Bronchial epithelial cell (primary cell): Measurements from ENCODE around the gene FTO. TPM values are rescaled to one million over a fixed set of nuclear protein-coding genes. Genes with fewer than 3 reads are reported as not detected.
"Not testable (repeated sequence)": the region's sequence is repeated elsewhere in the genome, so short reads cannot be mapped to it uniquely, and the experiment has no call there.

Experiments
- DNase-seq: peaks from one replicate; pipeline ENCODE4 v3.0.0-alpha.2; 2010; ENCODE audit warnings: low read depth
- FAIRE-seq: peaks from 2 replicates; lab custom pipeline; 2011; peaks lifted over from hg19 to GRCh38; lab: Jason Lieb, UNC
- H3K27me3 ChIP-seq: 2 replicates; pipeline ENCODE4 v1.5.1; 2011; ENCODE audit warnings: low read length; ENCODE audit not compliant: control insufficient read depth, insufficient read depth
- H3K36me3 ChIP-seq: 2 replicates; pipeline ENCODE4 v1.5.1; 2011; ENCODE audit warnings: low read length; ENCODE audit not compliant: control insufficient read depth, insufficient read depth
- H3K4me3 ChIP-seq: 2 replicates; pipeline ENCODE4 v1.5.1; 2011; ENCODE audit warnings: mild to moderate bottlenecking, low read depth, low read length, control low read depth
- CTCF ChIP-seq: IDR thresholded peaks from 2 replicates; pipeline ENCODE4 v1.5.1; 2011; ENCODE audit warnings: mild to moderate bottlenecking, moderate library complexity, low read length, control low read depth, inconsistent platforms; ENCODE audit not compliant: insufficient read depth, severe bottlenecking
- total RNA-seq: library from RNA; depleted of rRNA; stranded (reverse); fragments of >200 nt; gene quantifications from 2 replicates; pipeline ENCODE4 v1.2.1, GENCODE V29; 2014

FTO gene
- total RNA-seq, 1 donor from 2014 or later = 41.6 TPM

- H3K27me3 ChIP-seq = no peaks in the 10 kb centered on the region
- TF ChIP-seq CTCF = no peak
- peaks cover 3% of the 10 kb centered on the region for H3K36me3 ChIP-seq
- FAIRE-seq = no peak
- no peak overlapping the region for H3K4me3 ChIP-seq
- DNase-seq = no peak
Measured at GRCh38 chr16:53884748-53885147, 180.8 kb downstream of the FTO start.

GRCh38 chr16:53886482-53887378 lies 182.8 kb downstream of the FTO start:
- Histone ChIP-seq H3K27me3 (no peaks in the 10 kb centered on the region), H3K4me3 (no peak overlapping the region), H3K36me3 (no peaks in the 10 kb centered on the region)
- no peak for TF ChIP-seq CTCF
- DNase-seq = no peak
- no peak for FAIRE-seq

GRCh38 chr16:53888222-53888621 lies 184.3 kb downstream of the FTO start:
- FAIRE-seq = no peak
- peak; percentile 52 for DNase-seq
- TF ChIP-seq CTCF = no peak
- Histone ChIP-seq H3K36me3 (no peaks in the 10 kb centered on the region), H3K4me3 (no peak overlapping the region), H3K27me3 (no peaks in the 10 kb centered on the region)

- not testable (repeated sequence) for FAIRE-seq, H3K27me3 ChIP-seq, H3K36me3 ChIP-seq, H3K4me3 ChIP-seq, DNase-seq
Measured at GRCh38 chr16:53890877-53891276, 186.9 kb downstream of the FTO start.

- H3K36me3 ChIP-seq = no peaks in the 10 kb centered on the region
- DNase-seq = no peak
- H3K27me3 ChIP-seq = no peaks in the 10 kb centered on the region
- no peak for TF ChIP-seq CTCF
- no peak overlapping the region for H3K4me3 ChIP-seq
- no peak for FAIRE-seq
Measured at GRCh38 chr16:53891409-53892139, 187.6 kb downstream of the FTO start.

GRCh38 chr16:53892155-53892554 lies 188.2 kb downstream of the FTO start:
- no peaks in the 10 kb centered on the region for H3K36me3 ChIP-seq
- no peaks in the 10 kb centered on the region for H3K27me3 ChIP-seq
- H3K4me3 ChIP-seq = no peak overlapping the region
- peak; percentile 70 for TF ChIP-seq CTCF
- DNase-seq = peak; percentile 59
- no peak for FAIRE-seq
